HG02970 (cell line): ENCODE results near the gene TPBGL.

Experiments used
- ATAC-seq: cut with Tn5 transposase; IDR thresholded peaks from one replicate; pipeline ENCODE4 v1.9.1; 2021; ENCODE audit warnings: mild to moderate bottlenecking, moderate library complexity, moderate number of reproducible peaks; ENCODE audit not compliant: unreplicated experiment, low FRiP score

TPBGL gene

DNA sequence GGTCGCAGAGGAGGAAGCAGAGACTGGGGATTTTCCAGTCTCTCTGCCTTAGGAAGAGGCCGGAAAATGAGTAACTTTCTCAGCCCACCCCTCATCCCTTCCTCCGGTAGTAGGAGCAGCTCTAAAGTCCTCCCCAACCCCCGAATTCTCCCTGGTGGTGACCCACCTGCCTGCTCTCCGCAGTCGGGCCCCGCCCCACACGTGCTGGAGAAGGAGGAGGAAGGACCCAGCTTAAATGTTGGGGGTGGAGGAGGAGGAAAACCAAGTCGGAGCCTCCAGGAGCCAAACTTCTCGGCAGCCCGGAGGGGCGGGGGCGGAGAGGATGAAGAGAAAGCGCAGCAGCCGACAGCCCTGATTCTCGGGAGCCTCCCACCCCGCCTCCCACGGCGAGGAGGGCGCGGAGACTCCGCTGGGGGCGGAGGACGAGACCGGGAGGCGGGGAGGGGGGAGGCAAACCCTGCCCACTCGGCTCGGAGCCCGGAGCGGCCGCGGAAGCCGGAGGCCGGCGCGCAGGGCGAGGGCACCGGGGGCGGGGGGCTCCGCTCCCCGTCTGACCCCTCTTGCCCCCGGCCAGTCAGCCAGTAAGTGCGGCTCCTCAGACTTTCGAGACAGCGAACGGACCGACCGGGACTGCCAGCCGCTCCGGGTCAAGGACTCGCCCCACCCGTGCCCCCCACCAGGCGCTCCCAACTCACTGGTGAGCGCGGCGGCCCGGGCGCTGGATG lies at the start of gene TPBGL:
TSS of gene TPBGL (plus strand) at position 464 of the 725 bp plus-strand sequence. CDS start 276 bp downstream, outside the sequence.
- ATAC-seq: no peak

GRCh38 chr11:75191330-75191717 lies 49.2 kb upstream of the TPBGL start:
- no peak for ATAC-seq

DNA sequence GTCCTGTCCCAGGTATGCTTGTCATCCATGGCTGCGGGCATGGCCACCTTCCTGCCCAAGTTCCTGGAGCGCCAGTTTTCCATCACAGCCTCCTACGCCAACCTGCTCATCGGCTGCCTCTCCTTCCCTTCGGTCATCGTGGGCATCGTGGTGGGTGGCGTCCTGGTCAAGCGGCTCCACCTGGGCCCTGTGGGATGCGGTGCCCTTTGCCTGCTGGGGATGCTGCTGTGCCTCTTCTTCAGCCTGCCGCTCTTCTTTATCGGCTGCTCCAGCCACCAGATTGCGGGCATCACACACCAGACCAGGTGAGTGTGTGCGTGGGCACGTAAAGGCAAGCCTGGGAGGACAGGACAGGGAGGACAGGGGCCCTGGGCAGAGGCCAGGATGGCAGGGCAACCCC lies 47.3 kb upstream of the TPBGL start:
- no peak for ATAC-seq

- no peak for ATAC-seq
These were observed 46.9 kb upstream of the TPBGL start for GRCh38 chr11:75193711-75194110.

- ATAC-seq: no peak
These were observed 46.4 kb upstream of the TPBGL start for GRCh38 chr11:75194147-75194546.

DNA sequence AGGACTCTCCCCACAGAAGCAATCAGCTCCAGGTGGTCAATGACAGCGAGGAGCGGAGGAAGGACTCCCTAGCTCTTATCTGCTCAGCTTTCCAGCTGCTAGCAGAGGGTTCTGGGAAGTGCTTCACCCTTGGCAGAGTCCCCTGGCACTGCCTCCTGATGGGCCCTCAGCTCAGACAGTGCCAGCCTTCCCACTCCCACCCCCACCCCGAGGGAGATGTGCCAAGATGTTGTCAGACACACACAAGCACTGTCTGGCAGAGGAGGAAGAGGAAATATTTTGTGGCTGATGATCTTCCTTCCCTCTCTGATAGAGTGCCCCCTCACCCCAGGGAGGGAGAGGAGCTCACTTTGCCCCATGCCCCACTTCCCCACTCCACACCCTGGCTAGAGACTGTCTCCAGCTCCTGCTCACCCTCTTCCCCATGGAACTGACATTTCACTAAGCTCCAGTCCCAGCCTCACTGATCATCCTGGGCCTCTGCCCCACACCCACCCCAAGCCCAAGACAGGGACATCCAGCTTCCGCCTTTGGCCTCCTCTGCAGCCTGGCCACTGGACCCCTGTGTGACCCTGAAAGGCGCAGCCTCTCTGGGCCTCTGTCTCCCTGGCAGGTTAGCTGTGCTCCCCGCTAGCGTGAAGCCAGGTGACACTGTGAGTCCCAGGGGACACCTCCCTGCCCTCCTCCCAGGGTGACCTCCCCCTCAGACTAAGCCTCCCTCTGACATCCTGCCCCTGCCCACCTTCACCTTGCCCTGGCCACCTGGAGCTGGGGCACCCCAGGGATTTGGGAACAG lies 45.2 kb upstream of the TPBGL start:
- ATAC-seq: no peak

- ATAC-seq: no peak
These were observed 44.1 kb upstream of the TPBGL start for GRCh38 chr11:75196426-75196825.

DNA sequence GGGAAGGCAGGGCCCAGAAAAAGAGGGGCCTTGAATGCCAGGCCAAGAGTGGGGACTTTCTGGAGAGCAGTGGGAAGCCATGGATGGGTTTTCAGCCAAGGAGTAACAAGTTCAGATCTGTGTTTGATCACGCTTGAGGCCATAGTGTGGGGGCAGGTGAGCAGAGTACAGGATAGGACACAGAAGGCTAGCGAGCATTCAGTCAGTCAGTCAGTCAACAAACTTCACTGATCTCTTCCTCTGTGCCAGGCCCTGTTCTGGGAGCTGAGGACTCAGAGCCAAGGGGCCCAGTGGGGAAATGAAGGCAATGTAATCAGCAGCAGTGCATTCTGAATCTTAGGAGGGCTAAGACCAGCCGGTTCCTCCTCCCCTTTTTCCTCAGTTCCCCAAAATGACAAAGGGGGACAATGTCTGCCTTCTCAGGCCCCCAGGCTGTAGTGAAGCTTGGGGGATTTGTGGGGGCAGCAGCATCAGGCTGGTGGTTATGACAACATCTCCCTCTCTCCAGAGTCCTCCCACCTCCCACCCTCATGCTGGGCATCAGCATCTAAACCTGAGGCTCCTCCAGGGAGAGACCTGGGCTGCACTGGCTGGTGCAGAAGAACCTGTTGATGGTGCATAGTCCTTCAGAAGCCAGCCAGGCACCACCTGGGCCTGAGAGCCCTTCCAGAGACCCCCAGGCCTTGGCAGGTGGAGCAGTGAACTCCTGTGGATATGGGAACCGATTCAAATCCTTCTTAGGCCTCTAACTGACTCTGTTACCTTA lies 42.9 kb upstream of the TPBGL start:
- ATAC-seq: no peak

DNA sequence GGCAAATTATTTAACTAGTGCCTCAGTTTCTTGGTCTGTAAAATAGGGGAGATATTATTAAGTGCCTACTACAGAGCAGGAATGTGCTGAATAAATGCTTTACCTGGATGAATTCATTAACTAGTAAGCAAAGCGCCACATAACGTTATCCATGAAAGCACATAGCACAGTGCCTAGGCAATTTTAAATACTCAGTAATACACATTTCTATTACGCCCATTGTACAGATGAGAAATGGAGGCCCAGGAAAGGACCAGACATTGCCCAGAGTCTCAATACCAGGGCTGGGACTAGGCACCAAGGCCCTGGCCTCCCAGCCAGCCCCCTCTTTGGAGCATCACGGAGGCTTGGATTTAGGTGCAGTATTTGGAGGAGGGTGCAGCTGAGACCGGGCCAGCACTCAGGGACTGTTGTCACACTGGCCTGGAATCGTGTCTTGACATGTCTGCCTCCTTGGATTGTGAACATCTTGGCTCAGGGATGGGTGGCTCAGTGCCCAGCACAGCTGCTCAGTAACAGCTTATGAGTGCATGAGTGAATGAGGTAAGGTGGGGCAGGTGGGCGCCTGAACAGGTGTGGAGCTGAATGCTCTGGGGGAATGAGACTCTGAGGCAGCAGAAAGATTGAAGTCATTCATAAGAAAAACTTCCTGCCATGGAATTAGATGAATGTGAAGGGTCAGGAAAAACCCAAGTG lies 42.1 kb upstream of the TPBGL start:
- ATAC-seq: no peak

DNA sequence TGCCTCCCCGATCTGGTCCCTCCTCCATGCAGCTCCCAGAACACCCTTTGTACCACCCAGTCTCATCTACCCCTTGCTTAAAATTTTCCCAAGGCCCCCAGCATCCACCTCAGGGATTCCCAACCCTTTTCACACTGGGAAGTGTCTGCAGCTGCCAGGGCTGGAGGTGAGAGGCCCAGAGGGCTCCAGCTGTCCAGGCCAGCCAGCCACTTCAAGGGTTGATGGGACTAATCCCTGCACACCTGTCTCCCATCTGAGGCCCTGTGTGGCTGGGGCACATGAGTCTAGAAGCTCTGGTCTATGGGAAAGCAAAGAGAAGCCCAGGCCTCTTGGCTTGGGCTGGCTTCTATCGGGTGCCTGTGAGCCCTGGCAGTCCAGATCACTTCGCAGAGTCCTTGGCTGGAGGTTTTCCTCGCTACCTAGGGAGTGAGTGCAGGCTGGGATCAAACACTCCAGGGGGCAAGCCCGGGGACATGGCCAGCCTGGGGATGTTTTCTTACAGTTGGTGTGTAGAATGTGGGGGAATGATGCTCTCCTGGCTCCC lies 41.1 kb upstream of the TPBGL start:
- ATAC-seq: no peak

GRCh38 chr11:75200051-75200450 lies 40.5 kb upstream of the TPBGL start:
- no peak for ATAC-seq

DNA sequence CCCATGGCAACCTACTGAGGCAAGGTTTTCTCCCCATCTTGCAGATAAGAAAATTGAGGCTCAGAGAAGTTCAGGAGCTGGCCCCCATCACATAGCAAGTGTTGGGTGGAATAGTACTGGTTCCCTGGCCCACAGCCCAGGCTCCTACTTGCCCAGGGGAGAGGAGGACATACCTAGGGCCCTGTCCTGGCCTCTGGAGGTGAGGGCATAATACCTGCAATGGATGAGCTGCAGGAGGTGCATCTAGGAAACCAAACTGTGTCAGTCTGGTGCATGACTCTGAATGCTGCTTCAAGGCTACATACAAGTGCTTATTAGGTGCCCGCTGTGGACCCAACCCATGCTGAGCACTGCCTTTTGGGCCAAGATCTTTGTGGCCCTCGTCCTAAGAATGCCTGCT lies 40.0 kb upstream of the TPBGL start:
- ATAC-seq: no peak

DNA sequence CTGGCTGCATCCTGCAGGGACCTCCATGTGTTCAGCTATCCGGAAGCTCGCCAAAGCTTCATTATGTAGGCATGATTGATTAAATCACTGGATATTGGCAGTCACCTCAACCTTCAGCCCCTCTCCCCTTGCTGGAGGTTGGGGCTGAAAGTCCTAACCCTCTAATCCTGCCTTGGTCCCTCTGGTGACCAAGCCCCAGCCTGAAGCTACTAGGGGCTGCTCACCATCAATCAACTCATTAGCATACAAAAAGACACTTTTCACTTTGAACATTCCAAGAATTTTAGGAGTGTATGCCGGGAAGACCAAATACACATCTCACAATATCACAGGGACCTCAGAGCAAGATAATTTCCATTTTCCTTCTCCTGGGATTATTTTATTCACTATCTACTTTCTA lies 38.8 kb upstream of the TPBGL start:
- no peak for ATAC-seq

DNA sequence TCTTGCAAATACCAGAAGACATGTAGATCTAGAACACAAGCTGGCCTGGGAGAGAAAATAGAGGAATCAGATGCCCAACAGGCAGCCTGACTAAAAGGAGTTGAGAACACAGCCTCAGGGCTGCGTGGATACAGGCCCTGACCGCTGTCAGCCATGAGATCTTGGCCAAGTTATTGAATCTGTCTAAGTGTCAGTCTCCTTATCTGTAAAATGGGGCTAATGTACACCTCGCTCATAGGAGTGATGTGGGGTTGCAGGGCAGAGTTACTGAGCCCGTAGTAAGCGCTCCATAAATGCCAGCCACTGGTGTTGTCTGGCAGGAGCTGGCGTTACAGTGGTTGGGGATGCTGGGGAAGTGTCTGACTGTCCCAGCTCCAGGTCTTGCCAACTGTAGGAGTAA lies 38.4 kb upstream of the TPBGL start:
- ATAC-seq: no peak

GRCh38 chr11:75203138-75203537 lies 37.4 kb upstream of the TPBGL start:
- no peak for ATAC-seq

GRCh38 chr11:75203641-75204011 lies 36.9 kb upstream of the TPBGL start:
- no peak for ATAC-seq

DNA sequence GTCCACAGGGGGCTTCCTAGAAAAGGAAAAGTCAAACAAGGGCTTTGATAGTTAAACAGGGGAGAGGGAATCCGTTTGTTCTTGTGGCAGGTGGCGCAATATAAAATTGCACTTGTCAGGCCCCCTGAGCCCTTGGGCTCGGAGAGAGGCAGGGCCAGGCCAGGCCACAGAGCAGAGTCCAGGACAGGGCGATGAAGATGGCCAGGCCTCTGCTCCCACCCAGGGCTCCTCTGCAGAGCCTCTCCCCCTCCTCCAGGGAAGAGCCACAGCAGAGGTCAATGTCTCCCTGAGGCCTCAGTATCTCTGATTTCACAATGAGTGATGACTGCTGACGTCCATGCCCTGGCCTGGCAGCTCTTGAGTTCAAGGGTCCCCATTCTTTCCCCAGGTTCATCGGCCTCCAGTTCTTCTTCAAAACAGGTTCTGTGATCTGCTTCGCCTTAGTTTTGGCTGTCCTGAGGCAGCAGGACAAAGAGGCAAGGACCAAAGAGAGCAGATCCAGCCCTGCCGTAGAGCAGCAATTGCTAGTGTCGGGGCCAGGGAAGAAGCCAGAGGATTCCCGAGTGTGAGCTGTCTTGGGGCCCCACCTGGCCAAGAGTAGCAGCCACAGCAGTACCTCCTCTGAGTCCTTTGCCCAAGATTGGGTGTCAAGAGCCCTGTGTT lies 36.4 kb upstream of the TPBGL start:
- no peak for ATAC-seq

GRCh38 chr11:75204685-75205563 lies 35.6 kb upstream of the TPBGL start:
- ATAC-seq: peak; percentile 72

DNA sequence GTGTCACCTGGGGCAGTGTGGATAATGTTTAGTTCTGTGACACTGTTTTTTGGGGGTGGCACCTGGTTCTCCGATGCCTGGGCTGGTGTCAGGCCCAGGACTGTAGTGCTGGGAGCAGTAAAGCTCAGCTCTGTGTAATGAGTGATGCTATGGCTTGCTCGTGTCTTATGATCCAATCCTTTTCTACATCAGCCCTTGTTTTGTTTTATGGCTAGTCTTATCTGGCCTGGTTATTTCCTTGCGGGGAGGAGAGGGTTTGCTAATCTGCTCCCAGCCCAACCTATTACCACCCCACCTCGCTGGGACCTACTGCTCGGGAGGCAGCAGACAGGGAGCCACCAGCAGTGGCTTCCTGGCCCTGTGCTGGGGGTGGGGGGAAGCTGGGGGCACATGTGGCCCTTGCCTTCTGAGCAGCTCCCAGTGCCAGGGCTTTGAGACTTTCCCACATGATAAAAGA lies 35.0 kb upstream of the TPBGL start:
- ATAC-seq: no peak
